DND-41 (cell line): ENCODE measurements around the gene TCL1B.
"Not testable (repeated sequence)": the region's sequence is repeated elsewhere in the genome, so short reads cannot be mapped to it uniquely, and the experiment has no call there.

Experiments used
- ATAC-seq: fragments of 200-7000 bp; cut with Tn5 transposase; 3 replicates; pipeline ENCODE4 v1.9.1; 2021; ENCODE audit warnings: low read depth; ENCODE audit not compliant: insufficient read depth
- DNase-seq: peaks from one replicate; pipeline ENCODE4 v3.0.0-alpha.2; 2020
- H2AFZ ChIP-seq: 2 replicates; pipeline ENCODE4 v1.6.0; 2012; ENCODE audit warnings: low read depth, low read length
- H3K27ac ChIP-seq: 2 replicates; pipeline ENCODE4 v1.5.1; 2012; ENCODE audit warnings: low read length, inconsistent platforms
- H3K27me3 ChIP-seq: fragments of 200-600 bp; sonication (generic); 2 replicates; pipeline ENCODE4 v1.6.0; 2012; ENCODE audit warnings: low read length, mild to moderate bottlenecking, inconsistent platforms; ENCODE audit not compliant: insufficient read depth, poor library complexity
- H3K36me3 ChIP-seq: 2 replicates; pipeline ENCODE4 v1.5.1; 2012; ENCODE audit warnings: low read length, inconsistent platforms; ENCODE audit not compliant: insufficient read depth
- H3K4me1 ChIP-seq: 2 replicates; pipeline ENCODE4 v1.5.1; 2012; ENCODE audit warnings: mild to moderate bottlenecking, low read length; ENCODE audit not compliant: insufficient read depth
- H3K4me2 ChIP-seq: 2 replicates; pipeline ENCODE4 v1.6.0; 2012; ENCODE audit warnings: mild to moderate bottlenecking, moderate library complexity, low read length, inconsistent platforms; ENCODE audit not compliant: insufficient read depth
- H3K4me3 ChIP-seq, 2 experiments: fragments of 200-600 bp in 1 of 2; shearing (Covaris generic) in 1 of 2; 2 replicates each; pipeline ENCODE4 v1.5.1; 2012 to 2016; ENCODE audit warnings: inconsistent platforms in 2 of 2, low read length in 2 of 2, mild to moderate bottlenecking in 2 of 2, low read depth in 1 of 2, moderate library complexity in 1 of 2
- H3K79me2 ChIP-seq: 2 replicates; pipeline ENCODE4 v1.6.0; 2012; ENCODE audit warnings: low read length, inconsistent platforms; ENCODE audit not compliant: insufficient read depth
- H3K9ac ChIP-seq: 2 replicates; pipeline ENCODE4 v1.6.0; 2012; ENCODE audit warnings: low read depth, mild to moderate bottlenecking, inconsistent platforms, low read length, moderate library complexity
- H3K9me3 ChIP-seq: 2 replicates; pipeline ENCODE4 v1.5.1; 2012; ENCODE audit warnings: low read length, moderate library complexity, mild to moderate bottlenecking, inconsistent platforms; ENCODE audit not compliant: insufficient read depth, severe bottlenecking
- H4K20me1 ChIP-seq: 2 replicates; pipeline ENCODE4 v1.6.0; 2012; ENCODE audit warnings: low read length; ENCODE audit not compliant: insufficient read depth
- EZH2 ChIP-seq: IDR thresholded peaks from 3 replicates; pipeline ENCODE4 v1.6.1; 2012; ENCODE audit warnings: borderline replicate concordance, low read depth, mild to moderate bottlenecking, moderate library complexity, low read length, inconsistent platforms; ENCODE audit not compliant: severe bottlenecking
- TF ChIP-seq, protein P1 (sequence below): IDR thresholded peaks from 2 replicates; pipeline ENCODE4 v1.5.1; 2012; ENCODE audit warnings: borderline replicate concordance, low read length, moderate library complexity, mild to moderate bottlenecking; ENCODE audit not compliant: poor library complexity, severe bottlenecking; ENCODE audit errors: extremely low read depth

Gene TCL1B

GRCh38 chr14:95664546-95664945 is 21.7 kb upstream of the TCL1B start:
- Histone ChIP-seq H3K27ac (no peak overlapping the region), H3K36me3 (no peaks in the 10 kb centered on the region), H3K4me2 (no peak overlapping the region), H3K79me2 (no peaks in the 10 kb centered on the region), H3K4me3 (no peak overlapping the region), H3K9me3 (no peaks in the 10 kb centered on the region), H4K20me1 (no peaks in the 10 kb centered on the region; the same call in 1 of the 2 replicates), H3K4me1 (no peaks in the 10 kb centered on the region), H3K27me3 (no peaks in the 10 kb centered on the region), H3K9ac (no peak overlapping the region), H2AFZ (no peak overlapping the region)
- DNase-seq (no peak), ATAC-seq (no peak)
- TF ChIP-seq, protein P1, sequence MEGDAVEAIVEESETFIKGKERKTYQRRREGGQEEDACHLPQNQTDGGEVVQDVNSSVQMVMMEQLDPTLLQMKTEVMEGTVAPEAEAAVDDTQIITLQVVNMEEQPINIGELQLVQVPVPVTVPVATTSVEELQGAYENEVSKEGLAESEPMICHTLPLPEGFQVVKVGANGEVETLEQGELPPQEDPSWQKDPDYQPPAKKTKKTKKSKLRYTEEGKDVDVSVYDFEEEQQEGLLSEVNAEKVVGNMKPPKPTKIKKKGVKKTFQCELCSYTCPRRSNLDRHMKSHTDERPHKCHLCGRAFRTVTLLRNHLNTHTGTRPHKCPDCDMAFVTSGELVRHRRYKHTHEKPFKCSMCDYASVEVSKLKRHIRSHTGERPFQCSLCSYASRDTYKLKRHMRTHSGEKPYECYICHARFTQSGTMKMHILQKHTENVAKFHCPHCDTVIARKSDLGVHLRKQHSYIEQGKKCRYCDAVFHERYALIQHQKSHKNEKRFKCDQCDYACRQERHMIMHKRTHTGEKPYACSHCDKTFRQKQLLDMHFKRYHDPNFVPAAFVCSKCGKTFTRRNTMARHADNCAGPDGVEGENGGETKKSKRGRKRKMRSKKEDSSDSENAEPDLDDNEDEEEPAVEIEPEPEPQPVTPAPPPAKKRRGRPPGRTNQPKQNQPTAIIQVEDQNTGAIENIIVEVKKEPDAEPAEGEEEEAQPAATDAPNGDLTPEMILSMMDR: no peak
- TF ChIP-seq EZH2: no peak

DNA sequence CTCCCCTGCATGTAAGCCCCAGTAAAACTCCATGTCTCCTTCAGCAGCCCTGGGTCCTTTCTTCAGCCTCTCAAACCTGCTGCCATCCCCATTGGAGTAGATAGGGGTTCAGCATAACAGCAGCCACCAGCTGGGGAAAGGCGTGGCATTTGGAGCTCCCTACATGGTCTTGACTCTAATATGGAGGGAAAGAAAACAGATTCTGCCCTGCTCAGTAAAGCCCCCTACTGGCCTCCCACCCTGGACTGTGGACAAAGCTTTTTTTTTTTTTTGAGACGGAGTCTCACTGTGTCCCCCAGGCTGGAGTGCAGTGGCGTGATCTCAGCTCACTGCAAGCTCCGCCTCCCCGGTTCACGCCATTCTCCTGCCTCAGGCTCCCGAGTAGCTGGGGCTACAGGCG is 20.7 kb upstream of the TCL1B start:
- not testable (repeated sequence) for H3K4me2 ChIP-seq, H3K36me3 ChIP-seq, ATAC-seq, H3K27ac ChIP-seq, H4K20me1 ChIP-seq, DNase-seq, H3K79me2 ChIP-seq, H3K9ac ChIP-seq, H3K4me3 ChIP-seq, H3K27me3 ChIP-seq, H3K4me1 ChIP-seq, H2AFZ ChIP-seq, H3K9me3 ChIP-seq
- TF ChIP-seq, protein P1: peak; percentile 6

- H3K4me1 ChIP-seq: no peaks in the 10 kb centered on the region
- no peak overlapping the region for H3K27ac ChIP-seq
- no peaks in the 10 kb centered on the region for H3K9me3 ChIP-seq
- H3K4me2 ChIP-seq: no peak overlapping the region
- no peak overlapping the region for H3K4me3 ChIP-seq
- no peak overlapping the region for H3K9ac ChIP-seq
- ATAC-seq (no peak), DNase-seq (no peak)
- H3K79me2 ChIP-seq: no peaks in the 10 kb centered on the region
- H2AFZ ChIP-seq: no peak overlapping the region
- TF ChIP-seq, protein P1: no peak
- no peak for TF ChIP-seq EZH2
- no peaks in the 10 kb centered on the region for H4K20me1 ChIP-seq
- no peaks in the 10 kb centered on the region for H3K36me3 ChIP-seq
- no peaks in the 10 kb centered on the region for H3K27me3 ChIP-seq
Measured at GRCh38 chr14:95666450-95666849, 19.8 kb upstream of the TCL1B start.

GRCh38 chr14:95667249-95667693 is 19.0 kb upstream of the TCL1B start:
- H3K9ac ChIP-seq: no peak overlapping the region
- H4K20me1 ChIP-seq: no peaks in the 10 kb centered on the region
- H3K79me2 ChIP-seq: no peaks in the 10 kb centered on the region
- no peaks in the 10 kb centered on the region for H3K4me1 ChIP-seq
- ATAC-seq (peak; percentile 89), DNase-seq (peak; percentile 59)
- H3K27ac ChIP-seq: no peak overlapping the region
- H3K4me3 ChIP-seq: no peak overlapping the region
- H2AFZ ChIP-seq: no peak overlapping the region
- no peaks in the 10 kb centered on the region for H3K36me3 ChIP-seq
- no peak for TF ChIP-seq EZH2
- TF ChIP-seq, protein P1: no peak
- H3K4me2 ChIP-seq: no peak overlapping the region
- no peaks in the 10 kb centered on the region for H3K27me3 ChIP-seq
- H3K9me3 ChIP-seq: no peaks in the 10 kb centered on the region
